Astrocyte (in vitro differentiated cells and primary cell): Measurements from ENCODE around the gene ADAMTS17.

Source experiments
- EZH2 ChIP-seq: IDR thresholded peaks from 2 replicates; pipeline ENCODE4 v1.6.1; 2012; ENCODE audit warnings: mild to moderate bottlenecking, low read length, inconsistent platforms; ENCODE audit not compliant: insufficient read depth
- TF ChIP-seq, protein P1 (sequence below): IDR thresholded peaks from 2 replicates; pipeline ENCODE4 v1.5.1; 2011; ENCODE audit warnings: low read depth, mild to moderate bottlenecking, inconsistent platforms, low read length, moderate library complexity; ENCODE audit not compliant: insufficient read depth

DNA sequence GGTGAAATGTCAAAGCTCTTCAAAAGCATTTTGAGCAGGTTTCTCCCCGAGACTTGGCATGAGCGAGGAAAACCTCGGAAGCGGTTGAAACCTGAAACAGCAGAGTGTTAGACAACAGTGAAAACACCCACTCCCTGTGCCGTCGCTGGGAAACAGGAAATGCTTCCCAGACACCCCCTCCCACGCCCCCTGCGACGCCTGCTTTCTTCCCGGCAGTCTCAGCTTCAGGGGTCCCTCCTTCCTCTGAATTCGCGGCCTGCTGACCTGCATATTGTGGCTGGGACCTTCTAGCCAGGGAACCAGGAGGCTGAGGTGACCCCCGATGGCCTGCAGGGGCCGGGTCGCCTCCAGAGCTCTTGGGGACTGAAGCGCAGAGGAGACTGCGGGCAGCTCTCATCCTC is 357.9 kb downstream of the ADAMTS17 start:
- TF ChIP-seq EZH2 = no peak
- TF ChIP-seq, protein P1, sequence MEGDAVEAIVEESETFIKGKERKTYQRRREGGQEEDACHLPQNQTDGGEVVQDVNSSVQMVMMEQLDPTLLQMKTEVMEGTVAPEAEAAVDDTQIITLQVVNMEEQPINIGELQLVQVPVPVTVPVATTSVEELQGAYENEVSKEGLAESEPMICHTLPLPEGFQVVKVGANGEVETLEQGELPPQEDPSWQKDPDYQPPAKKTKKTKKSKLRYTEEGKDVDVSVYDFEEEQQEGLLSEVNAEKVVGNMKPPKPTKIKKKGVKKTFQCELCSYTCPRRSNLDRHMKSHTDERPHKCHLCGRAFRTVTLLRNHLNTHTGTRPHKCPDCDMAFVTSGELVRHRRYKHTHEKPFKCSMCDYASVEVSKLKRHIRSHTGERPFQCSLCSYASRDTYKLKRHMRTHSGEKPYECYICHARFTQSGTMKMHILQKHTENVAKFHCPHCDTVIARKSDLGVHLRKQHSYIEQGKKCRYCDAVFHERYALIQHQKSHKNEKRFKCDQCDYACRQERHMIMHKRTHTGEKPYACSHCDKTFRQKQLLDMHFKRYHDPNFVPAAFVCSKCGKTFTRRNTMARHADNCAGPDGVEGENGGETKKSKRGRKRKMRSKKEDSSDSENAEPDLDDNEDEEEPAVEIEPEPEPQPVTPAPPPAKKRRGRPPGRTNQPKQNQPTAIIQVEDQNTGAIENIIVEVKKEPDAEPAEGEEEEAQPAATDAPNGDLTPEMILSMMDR = no peak
